Aorta (tissue), 5 donors: Measurements from ENCODE around the gene KCNMA1. TPM values are rescaled to one million over a fixed set of nuclear protein-coding genes. Genes with fewer than 3 reads are reported as not detected.
A peak's percentile ranks its signal among the peaks of the same experiment; 100 is the strongest.

Experiments
- ATAC-seq: fragments of 200-7000 bp; cut with Tn5 transposase; one replicate; pipeline ENCODE4 v1.9.1; 2022; ENCODE audit warnings: moderate library complexity; ENCODE audit not compliant: low FRiP score
- DNase-seq, 2 donors: peaks; one replicate each; pipeline ENCODE4 v3.0.0-alpha.2; 2020
- H3K27ac ChIP-seq, 2 donors: one replicate each; pipeline ENCODE4 v1.5.1; 2013; ENCODE audit warnings: low read length in 2 of 2, mild to moderate bottlenecking in 2 of 2, moderate library complexity in 2 of 2, control low read depth in 1 of 2, inconsistent platforms in 1 of 2, low read depth in 1 of 2
- H3K27me3 ChIP-seq, 2 donors: one replicate each; pipeline ENCODE4 v1.6.1; 2013; ENCODE audit warnings: control low read depth in 1 of 2, low read length in 1 of 2, mild to moderate bottlenecking in 1 of 2, moderate library complexity in 1 of 2; ENCODE audit not compliant: insufficient read depth in 2 of 2, control insufficient read depth in 1 of 2
- H3K36me3 ChIP-seq, 2 donors: one replicate each; pipeline ENCODE4 v1.6.1; 2013; ENCODE audit warnings: control low read depth in 1 of 2, low read length in 1 of 2, mild to moderate bottlenecking in 1 of 2; ENCODE audit not compliant: insufficient read depth in 2 of 2, control insufficient read depth in 1 of 2
- H3K4me1 ChIP-seq, 2 donors: one replicate each; pipeline ENCODE4 v1.6.1; 2013; ENCODE audit warnings: low read length in 2 of 2, control low read depth in 1 of 2, mild to moderate bottlenecking in 1 of 2, moderate library complexity in 1 of 2; ENCODE audit not compliant: insufficient read depth in 2 of 2, control insufficient read depth in 1 of 2
- H3K4me3 ChIP-seq, 2 donors: one replicate each; pipeline ENCODE4 v1.5.1; 2013; ENCODE audit warnings: low read length in 2 of 2, control low read depth in 1 of 2, mild to moderate bottlenecking in 1 of 2
- H3K9me3 ChIP-seq: one replicate; pipeline ENCODE4 v1.6.1; 2013; ENCODE audit warnings: mild to moderate bottlenecking, low read length; ENCODE audit not compliant: control insufficient read depth
- WGBS, 2 donors: extraction: QIAGEN DNeasy Blood & Tissue Kit; methylation state at CpG; one replicate each; pipeline ENCODE4 v1.1.7; 2013; 5-methylcytosine and 5-hydroxymethylcytosine counted together
- intact Hi-C, 2 donors: fragments of 100-400 bp; cut with DNase I; formaldehyde crosslinking; loops; one replicate each; pipeline versions ENCODE4 v1.14.2 to v1.15.0; 2022
- polyA plus RNA-seq, 2 donors: library from polyadenylated mRNA; stranded (reverse); fragments of 200-250 nt; gene quantifications; one replicate each; pipeline ENCODE4 v1.2.3, GENCODE V29; 2013
- total RNA-seq, 2 donors: library from RNA; stranded (reverse); fragmentation: NEBNext Ultra II Directional; extraction: Animal tissue kit (Norgen Biotek cat#: 25700); gene quantifications; one replicate each; pipeline ENCODE4 v1.2.1, GENCODE V29; 2021
- donor health status: healthy with polysubstance abuse.
- donor health status: Bipolar disorder and iron deficiency.
- donor health status: DM: no; HTN: no; CAD: no.
- donor health status: DM: no; HTN: no; CAD: no.
- donor health status: DM: yes; HTN: yes; CAD: no.

Gene KCNMA1
- total and polyA plus RNA-seq, 4 donors, result 36.8 to 163 (median 125) TPM

DNA sequence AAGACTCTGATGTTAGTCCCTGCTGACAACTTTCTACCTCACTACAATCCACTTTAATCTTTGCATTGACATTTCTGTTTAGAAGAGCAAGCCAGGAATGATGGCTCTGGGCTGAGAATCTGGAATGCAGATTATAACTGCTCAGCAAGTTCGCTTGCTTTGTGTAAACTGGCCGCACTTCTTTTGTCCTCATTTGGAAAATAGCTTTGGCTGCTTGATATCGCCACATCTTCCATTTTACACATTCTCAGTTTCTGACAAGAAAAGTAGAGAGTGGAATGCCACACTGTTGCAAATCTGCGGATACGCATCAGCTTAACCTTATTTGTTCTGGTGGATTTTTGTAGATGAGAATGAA lies 429.8 kb downstream of the KCNMA1 start:
- H3K4me3 ChIP-seq, result no peak overlapping the region
- intact Hi-C loops, result no loop called here
- no peak overlapping the region for H3K27ac ChIP-seq

DNA sequence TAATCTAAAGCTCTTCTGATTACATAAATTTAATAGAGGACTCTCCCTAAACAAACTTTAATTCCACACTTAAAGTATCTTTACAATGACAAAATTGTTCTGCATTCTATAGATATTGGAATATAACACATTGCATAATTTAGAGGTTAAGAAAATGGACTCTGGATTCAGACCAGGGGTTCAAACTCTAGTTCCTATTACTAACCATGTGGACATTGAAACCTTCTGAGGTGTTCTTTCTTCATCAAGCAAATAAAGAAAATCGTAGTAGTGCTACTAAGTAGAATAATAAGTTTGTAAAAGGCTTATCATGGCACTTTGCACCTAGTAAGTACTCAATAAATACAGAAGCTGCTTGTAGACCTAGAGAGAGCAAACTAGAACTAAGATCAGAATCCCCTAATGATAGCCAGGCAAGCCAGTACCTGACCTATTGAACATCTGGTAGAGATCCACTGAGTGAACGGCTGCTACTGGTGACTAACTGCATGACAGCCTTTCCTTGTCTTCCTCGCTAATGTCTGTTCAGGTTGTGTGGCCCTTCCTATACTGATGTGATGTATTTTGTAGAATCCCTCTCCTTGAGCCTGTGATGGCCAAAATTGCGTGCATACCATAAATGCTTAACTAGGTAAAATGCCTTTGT lies 430.3 kb downstream of the KCNMA1 start:
- peaks cover 2 to 4% of the 10 kb centered on the region in 2 donors for H3K4me1 ChIP-seq
- no peaks in the 10 kb centered on the region for H3K36me3 ChIP-seq
- intact Hi-C loops, result no loop called here
- no peak for DNase-seq
- H3K9me3 ChIP-seq, result no peaks in the 10 kb centered on the region
- no peak for ATAC-seq
- 88 to 92% methylated on average over 4 of the region's 4 CpGs for WGBS, 2 donors
- H3K4me3 ChIP-seq, result no peak overlapping the region
- no peak overlapping the region for H3K27ac ChIP-seq
- no peaks in the 10 kb centered on the region for H3K27me3 ChIP-seq

More for the DNA sequence above, 429.8 kb downstream of the KCNMA1 start:
- no peak for ATAC-seq
- no peak for DNase-seq
- no peaks in the 10 kb centered on the region for H3K27me3 ChIP-seq
- 39 to 62% methylated on average over 5 of the region's 5 CpGs for WGBS, 2 donors
- peaks cover 2 to 4% of the 10 kb centered on the region in 2 donors for H3K4me1 ChIP-seq
- no peaks in the 10 kb centered on the region for H3K9me3 ChIP-seq
- no peaks in the 10 kb centered on the region for H3K36me3 ChIP-seq

DNA sequence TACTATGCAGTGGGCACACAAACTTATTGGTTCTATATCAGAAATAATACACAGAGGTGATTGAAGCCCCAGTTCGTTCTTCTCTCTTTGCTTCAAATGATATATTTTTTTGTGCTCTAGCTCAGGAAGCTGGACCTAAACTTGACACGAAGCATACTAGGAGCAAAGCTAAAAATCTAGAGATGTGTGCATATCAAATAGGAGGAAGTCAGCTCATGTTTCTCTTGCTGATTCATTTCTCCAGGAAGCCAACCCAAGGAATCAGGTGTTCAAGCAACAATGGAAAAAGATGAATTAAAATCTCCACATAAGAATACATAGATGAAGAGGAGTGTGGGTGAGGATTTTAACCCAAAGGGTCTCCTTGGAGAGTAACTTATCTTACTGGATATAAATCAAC lies 432.5 kb downstream of the KCNMA1 start:
- Histone ChIP-seq H3K27me3 (no peaks in the 10 kb centered on the region), H3K36me3 (no peaks in the 10 kb centered on the region), H3K27ac (no peak overlapping the region), H3K4me3 (no peak overlapping the region), H3K9me3 (no peaks in the 10 kb centered on the region), H3K4me1 (peaks cover 2 to 4% of the 10 kb centered on the region in 2 donors)
- ATAC-seq (no peak), DNase-seq (no peak)
- intact Hi-C loops, result no loop called here
- 90 to 93% methylated on average over 2 of the region's 2 CpGs for WGBS, 2 donors

DNA sequence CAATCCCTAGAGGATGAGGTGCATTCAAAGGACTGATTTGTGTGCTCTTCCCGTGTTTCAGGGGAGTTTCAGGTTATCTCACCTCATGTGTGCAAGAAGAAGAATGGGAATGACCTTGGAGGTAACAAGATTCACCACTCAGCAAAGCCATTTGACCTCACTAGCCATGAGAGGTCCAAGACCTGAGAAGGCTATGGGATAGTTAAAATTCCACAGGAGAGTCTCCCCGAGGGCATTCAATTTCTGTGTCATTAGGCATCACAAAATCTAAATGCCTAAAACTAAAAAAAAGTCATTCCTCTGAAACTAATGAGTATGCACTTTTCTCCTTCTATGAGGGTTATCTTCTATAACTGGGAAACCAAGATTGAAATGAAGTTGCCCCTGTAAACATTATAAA lies 433.4 kb downstream of the KCNMA1 start:
- Histone ChIP-seq H3K4me3 (no peak overlapping the region), H3K27ac (no peak overlapping the region), H3K27me3 (no peaks in the 10 kb centered on the region), H3K36me3 (no peaks in the 10 kb centered on the region), H3K4me1 (peaks cover 3 to 4% of the 10 kb centered on the region in 2 donors), H3K9me3 (no peaks in the 10 kb centered on the region)
- intact Hi-C loops, result no loop called here
- DNase-seq, result no peak
- 82 to 87% methylated on average over 2 of the region's 2 CpGs for WGBS, 2 donors
- no peak for ATAC-seq

DNA sequence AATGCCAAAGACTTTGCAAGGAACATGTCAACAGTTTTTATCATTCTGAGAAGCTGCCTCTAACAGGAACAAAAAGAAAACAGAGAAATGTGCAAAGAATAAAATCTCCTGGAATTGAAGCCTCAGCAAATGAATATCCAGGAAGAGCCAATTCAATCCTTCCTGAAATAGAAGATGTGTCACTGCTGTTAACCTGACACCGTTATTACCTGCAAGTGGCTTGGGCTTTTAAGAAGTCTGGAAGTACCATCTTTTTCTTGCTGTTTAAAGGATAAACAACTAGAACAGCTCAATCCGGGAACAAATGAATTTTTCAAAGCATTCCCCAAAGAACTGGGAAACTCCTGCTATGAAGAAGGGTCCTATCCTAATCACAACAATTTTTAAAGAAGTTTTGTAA lies 434.8 kb downstream of the KCNMA1 start:
- 74 to 77% methylated on average over 2 of the region's 2 CpGs for WGBS, 2 donors
- no peak for DNase-seq
- peaks cover 0 to 1% of the 10 kb centered on the region in 2 donors for H3K36me3 ChIP-seq
- no peak overlapping the region for H3K27ac ChIP-seq
- no peaks in the 10 kb centered on the region for H3K9me3 ChIP-seq
- intact Hi-C loops, result no loop called here
- no peak overlapping the region for H3K4me3 ChIP-seq
- peaks cover 1 to 4% of the 10 kb centered on the region in 2 donors for H3K4me1 ChIP-seq
- ATAC-seq, result no peak
- H3K27me3 ChIP-seq, result no peaks in the 10 kb centered on the region

DNA sequence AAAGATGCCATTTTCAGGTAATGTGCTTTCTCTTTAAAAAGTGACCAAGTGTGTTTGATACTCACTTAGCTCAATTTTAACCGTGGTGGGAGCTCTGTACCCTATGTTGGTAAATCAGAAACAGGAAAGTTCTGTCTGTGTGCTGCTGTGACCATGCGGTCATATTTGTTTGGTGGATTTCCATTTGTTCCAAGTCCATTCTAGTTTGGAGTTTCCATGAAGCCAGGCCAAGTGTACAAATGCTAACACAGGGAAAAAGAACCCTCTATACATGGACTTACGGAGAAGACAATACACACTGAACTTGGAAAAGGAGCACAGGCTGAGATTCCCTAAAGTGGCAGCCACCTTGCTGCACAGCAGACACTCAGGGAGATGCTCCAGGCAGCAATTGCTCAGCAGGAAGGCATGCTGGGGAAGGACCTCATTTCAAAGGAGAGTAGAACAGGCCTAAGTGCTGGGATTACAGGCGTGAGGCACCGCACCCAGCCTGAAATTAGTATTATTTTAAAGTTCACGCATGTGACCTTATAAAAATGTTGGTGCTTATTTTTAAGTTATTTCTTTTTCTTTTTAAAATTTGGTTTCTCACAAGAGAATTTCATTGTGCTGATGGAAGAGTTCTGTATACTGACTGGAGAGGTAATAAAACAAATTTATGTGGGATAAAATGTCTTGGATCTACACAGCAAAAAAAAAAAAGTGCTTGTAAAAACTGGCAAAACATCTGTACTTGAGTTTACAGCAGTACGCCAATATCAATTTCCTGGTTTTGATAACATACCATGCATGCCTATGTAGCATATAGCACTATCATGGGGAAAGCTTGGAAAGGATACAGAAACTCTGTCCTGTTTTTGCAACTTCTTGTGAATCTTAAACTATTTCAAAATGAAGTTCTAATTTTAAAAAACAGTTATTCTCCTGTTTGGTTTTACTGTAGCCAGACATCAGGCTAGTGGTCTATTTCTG lies 436.2 kb downstream of the KCNMA1 start:
- ATAC-seq (peak; percentile 41), DNase-seq (no peak)
- intact Hi-C loops, result no loop called here
- H3K4me3 ChIP-seq, result no peak overlapping the region
- no peaks in the 10 kb centered on the region for H3K27me3 ChIP-seq
- H3K27ac ChIP-seq, result peak overlapping the region; percentile 22
- peaks cover 0 to 1% of the 10 kb centered on the region in 2 donors for H3K36me3 ChIP-seq
- no peaks in the 10 kb centered on the region for H3K9me3 ChIP-seq
- peaks cover 1 to 4% of the 10 kb centered on the region in 2 donors for H3K4me1 ChIP-seq
- 26 to 34% methylated on average over 7 of the region's 7 CpGs for WGBS, 2 donors

DNA sequence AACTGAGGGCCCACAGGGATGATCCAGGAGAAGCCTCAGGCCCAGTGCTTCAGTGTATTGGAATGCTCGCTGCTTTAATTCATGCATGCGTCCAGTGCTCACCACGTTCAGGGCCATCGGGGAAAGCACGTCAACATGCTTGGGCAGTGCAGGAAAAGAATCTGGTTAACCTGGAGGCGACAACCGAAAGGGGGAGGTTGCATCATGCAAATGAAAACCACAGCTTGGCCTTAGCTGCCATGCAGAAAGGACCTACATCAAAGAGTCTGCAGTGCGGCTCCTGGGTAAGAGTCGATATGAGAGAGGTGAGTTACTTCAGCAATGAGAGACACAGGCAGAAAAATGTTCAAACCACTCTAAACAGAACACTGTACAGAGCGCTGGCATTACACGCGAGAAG lies 440.1 kb downstream of the KCNMA1 start:
- ATAC-seq (no peak), DNase-seq (no peak)
- Histone ChIP-seq H3K4me3 (no peak overlapping the region), H3K9me3 (no peaks in the 10 kb centered on the region), H3K36me3 (peaks cover 0 to 1% of the 10 kb centered on the region in 2 donors), H3K27ac (no peak overlapping the region), H3K4me1 (peaks cover 5% of the 10 kb centered on the region in 2 donors), H3K27me3 (no peaks in the 10 kb centered on the region)
- intact Hi-C loops, result loop anchor here in 1 of 2 donors (5.0 kb wide), 1 partner anchor 40 kb away; no protein-coding TSS in a partner anchor
- WGBS, 2 donors, result 93 to 94% methylated on average over 12 of the region's 12 CpGs

DNA sequence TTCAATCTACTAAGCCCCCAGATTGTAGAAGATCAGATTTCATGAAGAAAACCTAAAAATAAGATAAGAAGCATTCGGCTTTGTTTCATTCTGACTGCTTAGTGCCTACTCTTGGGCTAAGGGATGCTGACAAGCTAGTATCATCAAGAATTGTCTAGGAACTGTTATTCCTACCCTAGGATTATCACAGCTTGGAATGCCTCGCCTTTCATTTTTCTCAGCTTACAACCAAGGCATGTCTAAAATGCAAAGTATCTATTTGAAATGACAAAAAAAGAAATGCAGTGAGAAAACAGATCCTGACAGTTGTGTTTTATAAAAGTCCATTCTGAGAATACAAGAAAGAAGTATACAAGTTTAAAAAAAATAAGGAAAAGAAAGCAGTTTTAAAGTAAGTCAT lies 441.0 kb downstream of the KCNMA1 start:
- Histone ChIP-seq H3K27ac (peak overlapping the region in 1 of 2 donors; percentile 12), H3K9me3 (no peaks in the 10 kb centered on the region), H3K4me3 (no peak overlapping the region), H3K4me1 (peaks cover 5% of the 10 kb centered on the region in 2 donors), H3K27me3 (no peaks in the 10 kb centered on the region), H3K36me3 (peaks cover 0 to 1% of the 10 kb centered on the region in 2 donors)
- intact Hi-C loops, result loop anchor here in 1 of 2 donors (5.0 kb wide), 1 partner anchor 41 kb away; no protein-coding TSS in a partner anchor
- no peak for DNase-seq
- 59 to 68% methylated on average over 2 of the region's 2 CpGs for WGBS, 2 donors
- ATAC-seq, result no peak
